Left renal cortex interstitium (tissue), 4 donors: Measurements from ENCODE around the gene CCL19. TPM values are rescaled to one million over a fixed set of nuclear protein-coding genes. Genes with fewer than 3 reads are reported as not detected.

Experiments
- DNase-seq, 4 donors: peaks; one replicate each; pipeline ENCODE4 v3.0.0-alpha.2; 2013; ENCODE audit warnings: low read depth in 4 of 4, low spot score in 2 of 4, missing footprints in 1 of 4
- polyA plus RNA-seq, 4 donors: library from polyadenylated mRNA; unstranded; fragments of 120-200 nt; gene quantifications; one replicate each; pipeline ENCODE4 v1.2.1, GENCODE V29; 2013; ENCODE audit not compliant: insufficient read length in 4 of 4

The CCL19 gene
- polyA plus RNA-seq, 4 donors = 0.28 TPM; not detected in 3

- no peak for DNase-seq
These were observed 26.1 kb downstream of the CCL19 start for GRCh38 chr9:34665067-34665380.

GRCh38 chr9:34664281-34665066 is 26.6 kb downstream of the CCL19 start:
- peak in 1 of 4 donors; percentile 60 for DNase-seq

GRCh38 chr9:34663303-34663605 is 27.8 kb downstream of the CCL19 start:
- DNase-seq = no peak

- DNase-seq = no peak
These were observed 28.4 kb downstream of the CCL19 start, which contains the start of gene CCL27 for GRCh38 chr9:34662526-34663302. Gene CCL27, minus strand, starts transcription at chr9:34662657. Its CDS starts 24 bp downstream, at chr9:34662633.

GRCh38 chr9:34659592-34660253 is 31.4 kb downstream of the CCL19 start:
- no peak for DNase-seq

GRCh38 chr9:34658461-34658860 is 32.6 kb downstream of the CCL19 start:
- DNase-seq = no peak

GRCh38 chr9:34656992-34657391 is 34.1 kb downstream of the CCL19 start:
- no peak for DNase-seq

- no peak for DNase-seq
These were observed 35.7 kb downstream of the CCL19 start for GRCh38 chr9:34655394-34655793.

- DNase-seq = no peak
These were observed 36.6 kb downstream of the CCL19 start for GRCh38 chr9:34654323-34655051.

GRCh38 chr9:34653151-34654072 is 37.7 kb downstream of the CCL19 start:
- DNase-seq = no peak

- DNase-seq = no peak
These were observed 38.5 kb downstream of the CCL19 start for GRCh38 chr9:34652602-34653000.

- DNase-seq = peak in 1 of 4 donors; percentile 77
These were observed 39.0 kb downstream of the CCL19 start, which contains the start of gene IL11RA for GRCh38 chr9:34651876-34652601. Gene IL11RA, plus strand, starts transcription at chr9:34652185. Its CDS starts 3,033 bp downstream, at chr9:34655218.

- no peak for DNase-seq
These were observed 39.8 kb downstream of the CCL19 start for GRCh38 chr9:34651321-34651720.

- DNase-seq = no peak
These were observed 40.3 kb downstream of the CCL19 start for GRCh38 chr9:34650816-34651215.

GRCh38 chr9:34648673-34649072 is 42.4 kb downstream of the CCL19 start:
- no peak for DNase-seq

GRCh38 chr9:34647651-34648050 is 43.4 kb downstream of the CCL19 start:
- DNase-seq = no peak

GRCh38 chr9:34647084-34647403 is 44.0 kb downstream of the CCL19 start:
- DNase-seq = no peak

- DNase-seq = peak in 3 of 4 donors; percentile 73 to 89 (median 85)
These were observed 44.6 kb downstream of the CCL19 start, which contains the start of gene GALT for GRCh38 chr9:34646211-34647083. Gene GALT, plus strand, starts transcription at chr9:34646675. Its CDS starts 30 bp downstream, at chr9:34646705.
